ENCODE results near the gene CORO6. TPM values are rescaled to one million over a fixed set of nuclear protein-coding genes. Genes with fewer than 3 reads are reported as not detected.

The CORO6 gene
- total and polyA plus RNA-seq, 2 of the 13 experiments (the other 11 are each of a cell fraction or from before 2014, with no cell fraction given): 0.42 to 0.82 TPM

- TF ChIP-seq, protein P1, sequence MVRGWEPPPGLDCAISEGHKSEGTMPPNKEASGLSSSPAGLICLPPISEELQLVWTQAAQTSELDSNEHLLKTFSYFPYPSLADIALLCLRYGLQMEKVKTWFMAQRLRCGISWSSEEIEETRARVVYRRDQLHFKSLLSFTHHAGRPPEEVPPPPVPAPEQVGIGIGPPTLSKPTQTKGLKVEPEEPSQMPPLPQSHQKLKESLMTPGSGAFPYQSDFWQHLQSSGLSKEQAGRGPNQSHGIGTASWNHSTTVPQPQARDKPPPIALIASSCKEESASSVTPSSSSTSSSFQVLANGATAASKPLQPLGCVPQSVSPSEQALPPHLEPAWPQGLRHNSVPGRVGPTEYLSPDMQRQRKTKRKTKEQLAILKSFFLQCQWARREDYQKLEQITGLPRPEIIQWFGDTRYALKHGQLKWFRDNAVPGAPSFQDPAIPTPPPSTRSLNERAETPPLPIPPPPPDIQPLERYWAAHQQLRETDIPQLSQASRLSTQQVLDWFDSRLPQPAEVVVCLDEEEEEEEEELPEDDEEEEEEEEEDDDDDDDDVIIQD (CRISPR knock-in tag; IDR thresholded peaks at IDR 0.05; ENCODE audit: low read depth): no peak
- TF ChIP-seq FOXJ3 (CRISPR knock-in tag; IDR thresholded peaks at IDR 0.05; ENCODE audit: borderline replicate concordance) (no peak), ZNF75D (CRISPR knock-in tag; IDR thresholded peaks at IDR 0.05; ENCODE audit: borderline replicate concordance) (no peak)
Observed at GRCh38 chr17:29608986-29609385, 13.7 kb downstream of the CORO6 start (continued).

GRCh38 chr17:29607557-29608195 lies 15.0 kb downstream of the CORO6 start:
- Histone ChIP-seq H3K9me3 (ENCODE audit: low read length) (no peaks in the 10 kb centered on the region), H3K4me1 (ENCODE audit: insufficient read depth, low read length) (0 out of 2 replicates have a peak, but pooled peaks cover 7% of the 10 kb centered on the region), H3K36me3 (replicated peaks in 1 of 2; ENCODE audit: control insufficient read depth in 1 of 2, insufficient read depth in 2 of 2, low read length in 2 of 2) (no peaks in the 10 kb centered on the region), H3K9ac (ENCODE audit: insufficient read depth, low read depth, low read length) (no peak overlapping the region), H3K27me3 (ENCODE audit: control insufficient read depth in 1 of 2, insufficient read depth in 2 of 2, low read length in 2 of 2) (peaks cover 4 to 6% of the 10 kb centered on the region in 2 experiments; a peak in 2 of 5 replicates), H3K27ac (ENCODE audit: extremely low read length, insufficient read depth, low read length) (no peak overlapping the region), H3K4me3 (replicated peaks in 1 of 3; ENCODE audit: insufficient read depth in 1 of 3, low read depth in 2 of 3, low read length in 3 of 3) (no peak overlapping the region), H2AFZ (ENCODE audit: low read length) (no peak overlapping the region), H3K79me2 (ENCODE audit: insufficient read depth, low read length) (no peaks in the 10 kb centered on the region), H4K20me1 (ENCODE audit: insufficient read depth, low read length) (no peaks in the 10 kb centered on the region), H3K4me2 (ENCODE audit: low read depth, low read length) (no peak overlapping the region)
- intact Hi-C loops (cut with micrococcal nuclease; ENCODE audit: unreplicated experiment) (no loop called here), in situ Hi-C loops (cut with HindIII; ENCODE audit: extremely low pct_ligation_motif_present, low pct_unique_long_range_greater_than_20kb) (no loop called here)
- ATAC-seq (no peak), FAIRE-seq (no peak), DNase-seq (ENCODE audit: low spot score) (no peak)
- POLR2A ChIA-PET: no interaction called here
- BruUV-seq (replicated peaks): no TSS peak
- CTCF ChIA-PET (ENCODE audit: low intra/inter-chr PET ratio, low total read pairs): no interaction called here
- 62% methylated on average over 18 of the region's 29 CpGs for WGBS (ENCODE audit: low lambda C conversion rate)
- TF ChIP-seq ZNF121 (CRISPR knock-in tag; IDR thresholded peaks at IDR 0.05) (no peak), ZMYM3 (CRISPR knock-in tag; IDR thresholded peaks at IDR 0.05) (no peak), ZFP1 (CRISPR knock-in tag; IDR thresholded peaks at IDR 0.05) (no peak), TBX3 (IDR thresholded peaks at IDR 0.05; ENCODE audit: borderline replicate concordance) (no peak), ZNF468 (CRISPR knock-in tag; IDR thresholded peaks at IDR 0.05) (no peak), ATF6 (CRISPR knock-in tag; conservative IDR thresholded peaks at IDR 0.05) (no peak), MED8 (CRISPR knock-in tag; IDR thresholded peaks at IDR 0.05; ENCODE audit: insufficient replicate concordance) (no peak), RARG (CRISPR knock-in tag; IDR thresholded peaks at IDR 0.05; ENCODE audit: low read depth) (no peak), MTERF4 (CRISPR knock-in tag; IDR thresholded peaks at IDR 0.05) (no peak), MAX (IDR thresholded peaks at IDR 0.05) (no peak), RNF2 (conservative IDR thresholded peaks at IDR 0.05; ENCODE audit: low read depth) (no peak), SMAD1 (CRISPR knock-in tag; IDR thresholded peaks at IDR 0.05; ENCODE audit: borderline replicate concordance, low read depth) (no peak), ZNF24 (IDR thresholded peaks at IDR 0.05) (no peak)
- TF ChIP-seq, protein P2, sequence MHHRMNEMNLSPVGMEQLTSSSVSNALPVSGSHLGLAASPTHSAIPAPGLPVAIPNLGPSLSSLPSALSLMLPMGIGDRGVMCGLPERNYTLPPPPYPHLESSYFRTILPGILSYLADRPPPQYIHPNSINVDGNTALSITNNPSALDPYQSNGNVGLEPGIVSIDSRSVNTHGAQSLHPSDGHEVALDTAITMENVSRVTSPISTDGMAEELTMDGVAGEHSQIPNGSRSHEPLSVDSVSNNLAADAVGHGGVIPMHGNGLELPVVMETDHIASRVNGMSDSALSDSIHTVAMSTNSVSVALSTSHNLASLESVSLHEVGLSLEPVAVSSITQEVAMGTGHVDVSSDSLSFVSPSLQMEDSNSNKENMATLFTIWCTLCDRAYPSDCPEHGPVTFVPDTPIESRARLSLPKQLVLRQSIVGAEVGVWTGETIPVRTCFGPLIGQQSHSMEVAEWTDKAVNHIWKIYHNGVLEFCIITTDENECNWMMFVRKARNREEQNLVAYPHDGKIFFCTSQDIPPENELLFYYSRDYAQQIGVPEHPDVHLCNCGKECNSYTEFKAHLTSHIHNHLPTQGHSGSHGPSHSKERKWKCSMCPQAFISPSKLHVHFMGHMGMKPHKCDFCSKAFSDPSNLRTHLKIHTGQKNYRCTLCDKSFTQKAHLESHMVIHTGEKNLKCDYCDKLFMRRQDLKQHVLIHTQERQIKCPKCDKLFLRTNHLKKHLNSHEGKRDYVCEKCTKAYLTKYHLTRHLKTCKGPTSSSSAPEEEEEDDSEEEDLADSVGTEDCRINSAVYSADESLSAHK (CRISPR knock-in tag; IDR thresholded peaks at IDR 0.05; ENCODE audit: borderline replicate concordance): no peak
